SK-N-MC (cell line): ENCODE results near the gene EME2.
"Not testable (repeated sequence)": the region's sequence is repeated elsewhere in the genome, so short reads cannot be mapped to it uniquely, and the experiment has no call there.

Experiments
- DNase-seq: peaks from one replicate; pipeline ENCODE4 v3.0.0-alpha.2; 2011; ENCODE audit warnings: low read depth, low spot score
- H3K27ac ChIP-seq: fragments of 200-600 bp; sonication (generic); 2 replicates; pipeline ENCODE4 v1.5.1; 2016; ENCODE audit warnings: mixed run types
- H3K36me3 ChIP-seq: fragments of 200-600 bp; sonication (generic); 2 replicates; pipeline ENCODE4 v1.6.1; 2017; ENCODE audit warnings: antibody characterized with exemption, low read length, mixed read lengths; ENCODE audit not compliant: insufficient read depth
- H3K4me3 ChIP-seq: fragments of 200-600 bp; sonication (generic); 2 replicates; pipeline ENCODE4 v1.5.1; 2016
- H3K9ac ChIP-seq: fragments of 200-600 bp; sonication (generic); 2 replicates; pipeline ENCODE4 v1.8.0; 2017; ENCODE audit warnings: mixed run types, mixed read lengths; ENCODE audit not compliant: insufficient read length
- H3K9me3 ChIP-seq: fragments of 200-600 bp; sonication (generic); 2 replicates; pipeline ENCODE4 v1.6.1; 2017; ENCODE audit warnings: low read depth, mild to moderate bottlenecking, antibody characterized with exemption, low read length, moderate library complexity, mixed read lengths
- EZH2 ChIP-seq: fragments of 200-600 bp; sonication (generic); IDR thresholded peaks from one replicate; pipeline ENCODE4 v1.6.1; 2017; ENCODE audit warnings: antibody characterized with exemption
- FOXP2 ChIP-seq: optimal IDR thresholded peaks from 2 replicates; pipeline ENCODE3; 2011; ENCODE audit warnings: mild to moderate bottlenecking, moderate library complexity; ENCODE audit not compliant: insufficient read depth; ENCODE audit errors: extremely low read length, control extremely low read depth
- POLR2AphosphoS5 ChIP-seq: IDR thresholded peaks from 2 replicates; pipeline ENCODE4 v1.6.1; 2012; ENCODE audit warnings: mild to moderate bottlenecking, low read depth, low read length, borderline replicate concordance

Gene EME2

DNA sequence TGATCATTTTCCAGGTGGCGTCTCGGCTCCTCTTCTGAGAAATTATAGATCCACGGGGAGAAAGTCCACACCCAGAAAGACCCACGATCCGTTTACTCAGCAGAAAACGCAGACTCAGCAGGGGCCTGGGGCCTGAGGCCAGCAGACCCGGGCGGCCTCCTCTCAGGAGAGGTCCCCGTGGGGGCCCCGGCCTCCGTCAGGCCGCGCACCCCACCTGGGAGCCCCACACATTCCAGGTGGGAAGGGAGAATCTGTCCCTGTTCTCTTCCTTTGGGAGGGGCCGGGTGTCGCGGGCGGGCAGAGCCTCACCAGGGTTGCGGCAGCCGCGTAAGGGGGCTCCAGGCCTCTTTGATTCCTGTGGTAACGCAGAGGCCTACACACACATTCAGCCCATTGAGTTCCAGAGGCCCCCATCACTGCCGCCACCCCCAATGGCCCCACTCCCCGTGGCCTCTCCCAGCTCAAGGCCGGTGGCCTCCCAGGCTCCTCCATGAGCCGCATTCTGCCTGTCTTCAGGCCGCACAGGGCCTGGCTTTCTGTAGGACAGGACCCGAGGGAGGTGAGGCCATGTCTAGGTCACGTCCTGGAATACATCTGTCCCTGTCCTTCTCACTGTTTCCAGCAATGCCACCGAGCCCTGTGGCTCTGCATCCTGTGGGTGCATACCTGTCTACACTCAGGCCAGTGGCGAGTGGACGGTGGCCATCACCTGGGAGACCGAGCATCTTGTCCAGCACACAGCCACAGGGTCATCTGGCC, 22.5 kb downstream of the EME2 start:
- TF ChIP-seq POLR2AphosphoS5 (no peak), EZH2 (no peak), FOXP2 (no peak)
- DNase-seq = no peak
- no peak overlapping the region for H3K4me3 ChIP-seq
- no peaks in the 10 kb centered on the region for H3K9me3 ChIP-seq
- H3K9ac ChIP-seq = no peak overlapping the region
- no peak overlapping the region for H3K27ac ChIP-seq
- H3K36me3 ChIP-seq = no peaks in the 10 kb centered on the region

DNA sequence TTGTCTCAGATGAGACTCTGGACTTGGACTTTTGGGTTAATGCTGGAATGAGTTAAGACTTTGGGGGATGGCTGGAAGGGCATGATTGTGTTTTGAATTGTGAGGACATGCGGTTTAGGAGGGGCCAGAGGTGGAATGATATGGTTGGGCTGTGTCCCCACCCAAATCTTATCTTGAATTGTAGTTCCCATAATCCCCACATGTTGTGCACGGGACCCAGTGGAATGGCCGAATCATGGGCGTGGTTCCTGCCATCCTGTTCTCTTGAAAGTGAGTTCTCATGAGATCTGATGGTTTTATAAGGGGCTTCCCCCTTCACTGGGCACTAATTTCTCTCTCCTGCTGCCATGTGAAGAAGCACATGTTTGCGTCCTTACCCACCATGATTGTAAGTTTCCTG, 26.7 kb downstream of the EME2 start:
- not testable (repeated sequence) for H3K27ac ChIP-seq, DNase-seq, H3K4me3 ChIP-seq, H3K36me3 ChIP-seq, H3K9ac ChIP-seq, H3K9me3 ChIP-seq

DNA sequence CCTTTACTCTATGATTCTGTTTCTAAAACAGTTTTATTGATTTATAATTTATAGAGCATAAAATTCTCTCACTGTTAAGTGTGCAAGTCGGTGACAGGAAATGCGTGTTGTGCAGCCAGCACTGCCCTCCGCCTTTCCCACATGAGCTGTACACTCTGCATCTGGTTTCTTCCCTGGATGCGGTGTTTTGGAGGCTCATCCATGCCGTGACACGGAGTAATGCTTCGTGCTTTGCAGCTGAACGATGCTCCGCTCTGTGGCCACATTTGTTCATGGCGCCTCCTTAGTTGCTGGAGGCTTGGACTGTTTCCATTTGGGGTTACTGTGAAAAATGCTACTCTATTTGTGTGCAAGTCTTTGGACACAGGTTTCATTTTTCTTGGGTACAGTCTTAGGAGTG, 28.1 kb downstream of the EME2 start:
- Histone ChIP-seq H3K27ac (no peak overlapping the region), H3K9me3 (no peaks in the 10 kb centered on the region), H3K36me3 (no peaks in the 10 kb centered on the region), H3K9ac (no peak overlapping the region), H3K4me3 (no peak overlapping the region)
- no peak for DNase-seq
- TF ChIP-seq FOXP2 = no peak

DNA sequence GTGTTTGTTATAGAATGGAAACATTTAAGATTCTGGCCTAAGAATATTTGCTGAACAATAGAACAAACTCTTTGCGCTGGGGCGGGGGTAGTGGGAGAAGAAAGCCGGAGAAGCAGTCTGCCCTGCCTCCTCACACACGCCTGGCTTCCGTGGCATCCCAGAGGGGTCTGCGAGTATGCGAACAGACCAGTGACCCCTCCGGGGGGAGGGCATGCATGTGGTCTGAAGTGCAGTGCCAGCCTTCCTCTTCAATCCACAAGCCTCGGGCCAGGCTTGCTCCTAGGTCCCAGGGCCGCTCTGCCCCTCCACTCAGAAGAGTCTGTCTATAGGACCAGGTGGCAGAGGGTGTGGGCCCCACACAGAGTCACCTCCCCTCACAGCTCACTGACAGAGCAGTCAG, 35.0 kb downstream of the EME2 start:
- Histone ChIP-seq H3K4me3 (no peak overlapping the region), H3K9ac (no peak overlapping the region), H3K9me3 (no peaks in the 10 kb centered on the region), H3K27ac (no peak overlapping the region), H3K36me3 (no peaks in the 10 kb centered on the region)
- no peak for DNase-seq
- TF ChIP-seq POLR2AphosphoS5 (no peak), EZH2 (no peak), FOXP2 (no peak)

DNA sequence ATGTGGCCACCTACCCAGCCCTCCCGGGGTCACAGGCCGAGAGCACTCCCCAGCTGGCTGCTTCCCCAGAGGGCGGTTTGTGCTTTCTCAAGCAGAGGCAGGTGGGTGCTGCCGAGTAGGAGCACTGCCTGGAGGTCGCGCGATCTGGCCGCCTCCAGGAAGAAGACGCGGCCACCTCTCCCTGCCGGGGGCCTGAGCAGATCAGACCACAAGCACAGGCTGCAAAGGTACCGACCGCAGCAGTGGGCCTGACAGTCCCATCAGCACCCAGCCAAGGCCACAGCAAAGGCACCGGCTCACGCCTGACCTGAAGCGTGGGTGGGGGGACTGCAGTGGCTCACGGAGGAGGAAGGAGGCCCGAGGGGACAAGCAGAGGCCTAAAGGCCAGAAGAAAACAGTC, 36.1 kb downstream of the EME2 start:
- Histone ChIP-seq H3K4me3 (no peak overlapping the region), H3K9ac (no peak overlapping the region), H3K36me3 (no peaks in the 10 kb centered on the region), H3K9me3 (no peaks in the 10 kb centered on the region), H3K27ac (no peak overlapping the region)
- no peak for TF ChIP-seq FOXP2
- no peak for TF ChIP-seq EZH2
- no peak for TF ChIP-seq POLR2AphosphoS5
- no peak for DNase-seq

DNA sequence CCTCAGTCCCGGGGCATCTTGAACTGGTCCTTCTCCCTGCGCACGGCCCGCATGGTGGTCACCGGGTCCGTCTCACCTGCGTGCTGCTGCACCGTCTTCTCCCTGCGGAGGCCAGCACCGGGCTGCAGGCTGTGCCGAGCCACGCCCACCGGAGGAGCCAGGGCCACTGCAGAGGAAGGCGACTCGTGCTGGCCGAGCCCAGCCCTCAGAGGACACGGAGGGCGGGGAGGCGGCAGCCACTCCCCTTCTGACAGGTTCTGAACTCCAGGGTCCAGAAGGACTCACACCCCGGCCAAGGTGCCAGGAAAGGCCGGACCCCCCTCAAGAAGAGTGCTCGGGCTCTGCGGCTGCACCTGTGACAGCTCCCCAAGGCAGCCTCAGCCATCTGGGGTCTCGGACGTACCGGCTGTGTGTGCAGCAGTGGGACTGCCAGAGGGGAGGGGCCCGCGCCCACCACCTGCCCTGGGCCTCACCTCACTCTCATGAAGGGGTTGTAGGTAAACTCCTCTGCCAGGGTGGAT, 36.7 kb downstream of the EME2 start:
- TF ChIP-seq EZH2 (no peak), POLR2AphosphoS5 (no peak)
- Histone ChIP-seq H3K27ac (no peak overlapping the region), H3K4me3 (no peak overlapping the region), H3K9ac (no peak overlapping the region), H3K9me3 (no peaks in the 10 kb centered on the region), H3K36me3 (no peaks in the 10 kb centered on the region)
- DNase-seq = no peak

DNA sequence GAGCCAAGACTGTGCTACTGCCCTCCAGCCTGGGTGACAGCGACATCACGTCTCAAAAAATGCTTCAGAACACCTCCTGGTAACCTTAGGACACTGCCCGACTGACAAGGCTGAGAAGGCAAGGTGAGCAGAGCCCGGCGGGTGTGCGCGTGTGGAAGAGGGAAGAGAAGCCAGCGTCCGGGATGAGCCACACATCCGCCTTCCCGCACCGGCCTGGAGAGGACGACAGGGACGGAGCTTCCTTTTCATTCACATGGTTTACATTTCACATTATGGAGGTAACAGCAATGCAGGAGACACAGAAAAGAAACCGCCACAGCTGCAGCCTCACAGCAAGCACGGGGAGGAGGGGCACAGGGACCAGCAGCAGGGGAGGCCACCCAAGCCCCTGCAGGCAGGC, 37.5 kb downstream of the EME2 start:
- TF ChIP-seq FOXP2 (no peak), POLR2AphosphoS5 (no peak), EZH2 (no peak)
- H3K9ac ChIP-seq = no peak overlapping the region
- no peak overlapping the region for H3K4me3 ChIP-seq
- no peak overlapping the region for H3K27ac ChIP-seq
- DNase-seq = no peak
- no peaks in the 10 kb centered on the region for H3K9me3 ChIP-seq
- H3K36me3 ChIP-seq = no peaks in the 10 kb centered on the region

DNA sequence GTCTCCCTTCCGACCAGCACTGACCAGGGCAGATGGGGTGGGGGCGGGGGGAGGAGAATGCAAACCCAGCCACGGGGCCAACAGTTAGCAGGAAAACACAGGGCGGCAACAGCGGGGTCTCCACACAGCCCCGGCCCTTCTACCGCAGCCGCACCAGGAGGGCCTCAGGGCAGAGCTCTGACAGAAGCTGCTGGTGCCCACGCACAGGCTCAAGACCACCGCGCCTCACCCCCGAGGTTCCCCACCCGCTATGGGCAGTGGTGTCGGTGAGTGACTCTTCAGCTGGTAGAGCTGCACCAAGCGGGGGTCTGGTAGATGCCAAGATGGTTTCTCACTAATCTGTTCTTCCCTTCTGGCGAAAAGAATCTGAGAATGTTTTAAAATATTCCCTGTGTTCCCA, 37.9 kb downstream of the EME2 start:
- Histone ChIP-seq H3K27ac (no peak overlapping the region), H3K4me3 (no peak overlapping the region), H3K9ac (no peak overlapping the region), H3K9me3 (no peaks in the 10 kb centered on the region), H3K36me3 (no peaks in the 10 kb centered on the region)
- DNase-seq = no peak
- TF ChIP-seq EZH2 (no peak), FOXP2 (no peak), POLR2AphosphoS5 (no peak)

DNA sequence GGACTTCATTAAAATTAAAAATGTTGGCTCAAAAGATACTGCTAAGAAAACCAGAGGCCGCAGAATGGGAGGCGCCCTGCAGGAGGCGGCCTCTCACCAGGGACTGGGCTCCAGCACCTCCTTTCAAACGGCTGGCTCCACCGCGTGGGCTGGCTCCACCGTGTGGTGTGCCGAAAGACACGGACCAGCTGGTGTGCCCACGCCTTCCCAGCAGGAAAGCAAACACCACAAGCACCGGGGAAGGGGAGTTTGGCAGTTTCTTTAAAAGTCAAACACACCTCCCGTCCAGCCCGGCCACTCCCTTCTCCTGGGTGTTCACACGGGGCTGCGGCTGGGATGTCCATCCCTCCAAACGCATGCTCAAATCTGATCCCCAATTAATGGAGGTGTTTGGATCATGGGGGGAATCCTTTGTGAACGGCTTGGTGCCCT, 40.1 kb downstream of the EME2 start:
- no peak overlapping the region for H3K4me3 ChIP-seq
- no peak overlapping the region for H3K27ac ChIP-seq
- TF ChIP-seq POLR2AphosphoS5 = no peak
- TF ChIP-seq FOXP2 = no peak
- TF ChIP-seq EZH2 = no peak
- no peaks in the 10 kb centered on the region for H3K36me3 ChIP-seq
- H3K9me3 ChIP-seq = no peaks in the 10 kb centered on the region
- H3K9ac ChIP-seq = no peak overlapping the region
- no peak for DNase-seq
